GM03348 (cell line): ENCODE data around the gene KDM4B.
"Not testable (repeated sequence)": the region's sequence is repeated elsewhere in the genome, so short reads cannot be mapped to it uniquely, and the experiment has no call there.

ENCODE experiments used
- DNase-seq: peaks from one replicate; pipeline ENCODE4 v3.0.0; 2012; ENCODE audit warnings: low spot score

KDM4B gene

DNA sequence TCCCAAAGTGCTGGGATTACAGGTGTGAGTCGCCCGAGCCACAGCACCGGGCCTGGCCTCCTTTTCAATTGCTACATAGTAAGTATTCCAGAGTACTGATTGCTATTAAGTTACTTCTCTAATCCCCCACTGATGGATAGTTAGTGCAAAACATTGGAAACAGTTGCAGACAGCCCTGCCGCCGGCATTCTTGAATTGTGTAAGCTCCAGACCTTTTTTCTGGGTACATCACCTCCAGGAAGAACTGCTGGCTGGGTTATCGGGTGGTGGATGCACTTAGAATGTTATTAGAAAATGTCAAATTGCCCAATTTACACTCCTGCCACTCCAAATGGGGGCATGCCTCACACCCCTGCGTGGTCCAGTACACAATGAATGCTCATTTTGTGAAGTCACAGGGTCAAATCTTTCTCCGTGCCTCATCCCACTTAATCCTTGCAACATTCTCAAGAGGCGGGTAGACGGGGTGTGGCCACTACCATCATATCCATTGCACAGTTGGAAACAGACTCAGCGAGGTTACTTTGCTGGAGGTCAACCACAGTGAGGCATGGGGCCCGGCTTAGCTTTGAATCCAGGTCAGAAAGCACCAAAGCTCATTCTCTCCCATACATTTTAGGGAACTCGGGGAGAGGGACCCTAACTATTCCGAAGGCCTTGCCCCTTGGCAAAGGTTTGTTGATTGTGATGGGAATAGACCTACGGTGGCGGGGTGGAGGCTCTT, 1.0 kb upstream of the KDM4B start:
- DNase-seq = peak; percentile 25

DNA sequence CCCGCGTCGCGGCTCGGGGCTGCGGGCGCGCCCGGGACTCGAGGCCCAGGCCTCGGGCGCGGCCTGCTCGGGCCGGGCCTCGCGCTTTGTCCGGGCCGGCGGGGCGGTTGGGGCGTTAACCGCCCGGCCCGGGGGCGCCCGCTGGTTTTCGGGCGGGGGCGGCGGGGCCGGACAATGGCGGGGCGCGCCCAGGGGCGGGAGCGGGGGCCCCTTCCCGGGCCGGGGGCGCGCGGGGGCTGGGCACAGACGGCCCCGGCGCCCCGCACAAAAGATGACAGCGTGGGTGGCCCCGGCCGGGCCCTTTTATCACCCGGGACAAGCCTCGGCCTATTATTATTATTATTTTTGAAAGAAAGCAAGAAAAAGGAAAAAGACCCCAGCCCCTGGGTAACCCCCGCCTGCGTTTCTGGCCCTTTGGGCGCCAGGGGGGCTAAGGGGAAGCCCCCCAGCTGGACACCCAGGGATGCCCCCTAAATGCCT, 419 bp downstream of the KDM4B start:
- DNase-seq = no peak

DNA sequence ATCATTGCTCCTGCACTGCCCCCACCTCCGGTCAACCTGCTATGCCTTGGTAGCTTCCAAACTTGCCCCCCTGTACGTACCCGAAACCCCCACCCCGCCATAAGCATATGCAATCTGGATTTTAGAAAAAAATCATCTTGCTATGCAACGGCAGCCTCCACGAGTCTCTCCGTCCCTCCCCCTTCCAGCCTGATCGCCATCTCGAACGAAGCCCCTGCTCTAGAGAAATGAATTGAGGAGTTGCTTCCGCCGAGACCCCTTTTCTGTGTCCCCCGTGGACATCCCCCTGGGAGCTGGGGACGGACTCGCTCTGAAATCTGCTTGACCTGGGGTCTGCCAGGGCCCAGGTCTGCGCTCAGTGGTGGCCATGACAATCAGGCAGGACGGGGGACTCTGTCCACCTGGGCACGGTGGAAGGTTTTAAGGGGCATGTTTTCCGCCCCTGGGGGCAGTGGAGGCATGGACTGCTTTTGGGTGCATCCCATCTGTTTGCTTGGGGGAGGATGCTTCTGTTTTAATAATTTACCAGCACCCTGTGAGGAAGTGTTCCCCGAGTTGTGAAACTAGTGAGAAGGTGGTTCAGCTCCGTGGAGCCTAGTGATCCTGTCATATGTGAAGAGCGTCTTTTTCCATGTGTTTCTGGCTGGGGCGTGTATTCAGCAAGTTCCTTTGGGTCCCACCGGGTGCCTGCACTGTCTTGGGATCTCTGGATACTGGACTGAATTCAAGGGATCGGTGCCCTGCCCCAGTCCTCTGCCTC, 1.0 kb downstream of the KDM4B start:
- DNase-seq = no peak

DNA sequence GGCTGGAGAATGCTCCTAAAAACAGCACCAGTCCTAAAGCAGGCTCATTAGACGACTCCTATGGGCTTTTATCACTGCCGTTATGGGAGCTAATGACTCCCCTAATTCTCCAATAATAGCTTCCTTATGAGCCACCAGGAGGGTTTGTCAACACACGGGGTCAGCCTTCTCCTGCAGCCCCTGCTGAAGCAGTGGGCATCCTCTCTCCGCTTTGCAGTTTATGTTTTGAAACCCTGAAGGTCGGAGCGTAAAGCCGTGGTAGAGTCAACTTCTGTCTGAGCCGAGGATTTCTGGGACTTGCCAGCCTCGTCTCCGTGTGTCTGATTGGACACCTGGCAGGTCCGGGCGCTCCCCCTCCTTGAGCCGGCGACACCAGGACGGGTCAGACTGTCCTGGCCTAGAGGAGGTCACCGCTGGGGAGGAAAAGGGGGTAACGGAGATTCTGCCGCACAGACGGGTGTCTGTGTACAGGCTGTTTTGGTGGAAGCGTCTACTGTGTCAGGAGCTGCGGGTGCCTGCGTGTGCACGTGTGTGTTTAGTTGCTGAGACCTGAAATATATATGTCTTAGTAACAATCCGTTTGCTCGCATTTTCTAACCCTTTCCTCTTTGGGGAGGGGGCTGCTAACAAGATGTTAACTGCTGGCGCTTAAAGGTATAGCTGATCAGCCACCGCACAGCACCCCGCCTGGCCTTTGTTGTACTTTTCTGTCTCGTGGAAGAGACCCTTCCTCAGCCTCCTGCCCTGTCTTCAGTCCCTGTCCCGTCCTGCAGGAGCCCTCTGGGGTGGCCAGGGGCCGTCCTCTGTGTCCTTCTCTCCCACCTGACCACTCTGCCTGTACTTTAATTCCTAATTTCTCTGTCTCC, 1.9 kb downstream of the KDM4B start:
- DNase-seq = peak; percentile 27

DNA sequence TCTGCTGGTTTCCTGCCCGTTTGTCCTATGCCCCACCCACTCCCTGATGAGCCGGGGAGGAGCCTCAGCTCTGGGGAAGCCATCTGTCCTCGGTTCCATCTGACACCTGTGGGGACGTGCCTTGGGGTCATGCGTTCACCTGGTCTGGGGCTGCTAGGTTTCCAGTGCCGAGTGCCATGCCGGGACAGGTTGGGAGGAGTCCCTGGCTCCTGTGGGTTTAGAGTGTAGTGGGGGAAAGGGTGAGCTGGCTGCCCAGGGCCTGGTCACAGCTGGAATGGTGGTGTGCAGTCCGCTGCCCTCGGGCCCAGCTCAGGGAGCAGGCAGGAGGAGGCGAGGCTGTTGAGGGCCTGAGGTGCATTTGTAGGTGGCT, 2.5 kb downstream of the KDM4B start:
- DNase-seq = peak; percentile 68

DNA sequence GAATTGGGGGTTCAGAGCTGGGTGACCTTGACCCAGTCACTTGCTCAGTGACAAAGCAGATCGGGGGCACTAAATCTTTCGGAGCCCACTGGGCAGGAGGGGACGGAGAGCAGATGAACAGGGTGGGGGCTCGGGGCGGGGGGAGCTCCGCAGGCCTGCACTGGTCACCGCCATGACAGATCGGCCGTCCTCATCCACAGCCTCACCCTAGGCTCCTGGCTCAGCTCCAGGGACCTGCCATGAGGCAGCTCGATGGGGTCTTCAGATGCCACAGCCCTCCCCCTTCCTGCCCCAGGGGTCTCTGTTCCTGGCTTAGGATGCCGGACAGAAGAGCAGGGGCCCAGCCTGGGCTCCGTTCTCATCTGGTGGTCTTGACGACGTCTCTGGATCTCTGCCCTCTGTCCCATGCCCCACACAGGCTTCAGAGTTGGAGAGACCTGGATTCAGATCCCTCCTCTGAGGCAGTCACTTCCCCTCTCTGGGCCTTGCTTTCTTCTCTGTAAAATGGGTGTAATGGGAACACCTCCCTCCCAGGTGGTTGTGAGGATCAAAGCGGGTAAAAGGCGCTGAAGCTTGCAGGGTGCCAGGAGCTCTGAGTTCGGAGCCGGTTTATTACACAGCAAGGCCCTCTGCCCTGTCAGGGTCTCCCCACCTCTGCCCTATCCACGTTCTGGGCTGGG, 3.0 kb downstream of the KDM4B start:
- no peak for DNase-seq

DNA sequence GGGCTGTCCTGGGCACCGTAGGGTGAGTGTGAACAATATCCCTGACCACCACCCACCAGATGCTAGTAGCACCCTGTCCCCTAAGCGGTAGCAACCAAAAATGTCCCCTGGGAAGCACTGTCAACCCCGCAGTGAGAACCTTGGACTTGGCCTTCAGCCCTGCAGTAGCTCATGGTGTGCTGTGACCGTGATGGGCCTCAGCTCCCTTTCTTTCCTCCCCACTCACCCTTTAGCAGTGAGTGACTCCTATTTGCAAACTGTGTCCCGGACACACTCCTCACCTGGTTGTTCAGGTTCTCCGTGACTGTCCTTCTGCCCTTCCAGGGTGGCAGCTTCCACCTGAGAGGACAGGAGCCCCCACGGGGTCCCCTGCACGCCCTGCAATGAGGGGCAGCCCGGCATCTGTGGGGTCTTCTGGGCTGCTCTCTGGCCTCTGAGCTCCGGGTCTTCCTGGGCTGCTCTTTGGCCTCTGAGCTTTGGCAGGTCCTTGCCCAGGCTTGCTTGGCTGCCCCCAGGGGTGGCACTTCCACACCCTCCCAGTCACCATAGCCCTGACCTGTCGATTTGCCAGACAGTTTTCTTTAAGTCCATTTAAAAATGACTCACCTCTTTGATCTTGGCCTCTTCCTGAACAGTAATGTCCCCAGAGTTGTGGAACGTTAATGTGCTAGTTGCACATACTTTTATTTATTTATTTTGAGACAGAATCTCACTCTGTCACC, 3.8 kb downstream of the KDM4B start:
- peak; percentile 43 for DNase-seq

DNA sequence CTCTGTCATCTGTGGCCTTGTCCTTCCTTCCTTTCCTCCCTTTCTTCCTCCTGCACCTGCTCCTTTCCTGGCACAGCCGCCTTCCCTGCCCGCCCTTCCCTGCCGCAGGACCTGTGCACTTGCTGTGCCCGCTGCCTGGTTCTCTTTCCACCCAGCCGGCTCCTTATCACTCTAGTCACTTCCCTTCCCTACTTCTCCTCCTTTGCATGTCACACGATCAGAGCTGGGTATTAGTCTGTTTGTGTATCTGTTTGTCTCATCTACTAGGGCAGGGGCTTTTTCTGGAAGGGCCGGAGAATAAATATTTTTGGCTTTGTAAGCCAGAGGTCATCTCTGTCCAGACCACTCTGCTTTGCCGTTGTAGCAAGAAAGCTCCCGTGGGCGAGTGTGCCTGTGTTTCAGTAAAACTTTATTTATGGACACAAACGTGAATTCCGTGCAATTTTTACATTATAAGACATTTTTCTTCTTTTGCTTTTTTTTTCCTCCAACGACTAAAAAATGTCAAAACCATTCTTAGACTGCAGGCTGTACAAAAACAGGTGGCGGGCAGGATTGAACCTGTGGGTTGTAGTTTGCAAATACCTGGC, 6.1 kb downstream of the KDM4B start:
- DNase-seq = no peak

DNA sequence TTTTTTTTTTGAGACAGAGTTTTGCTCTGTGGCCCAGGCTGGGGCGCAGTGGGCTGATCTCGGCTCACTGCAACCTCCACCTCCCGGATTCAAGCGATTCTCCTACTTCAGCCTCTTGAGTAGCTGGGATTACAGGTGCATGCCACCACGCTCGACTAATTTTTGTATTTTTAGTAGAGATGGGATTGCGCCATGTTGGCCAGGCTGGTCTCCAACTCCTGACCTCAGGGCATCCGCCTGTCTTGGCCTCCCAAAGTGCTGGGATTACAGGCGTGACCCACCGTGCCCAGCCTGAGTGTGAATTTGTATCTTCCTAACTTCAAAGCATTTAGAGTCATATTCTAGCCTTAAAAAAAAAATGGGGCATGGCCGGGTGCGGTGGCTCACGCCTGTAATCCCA, 6.7 kb downstream of the KDM4B start:
- not testable (repeated sequence) for DNase-seq

DNA sequence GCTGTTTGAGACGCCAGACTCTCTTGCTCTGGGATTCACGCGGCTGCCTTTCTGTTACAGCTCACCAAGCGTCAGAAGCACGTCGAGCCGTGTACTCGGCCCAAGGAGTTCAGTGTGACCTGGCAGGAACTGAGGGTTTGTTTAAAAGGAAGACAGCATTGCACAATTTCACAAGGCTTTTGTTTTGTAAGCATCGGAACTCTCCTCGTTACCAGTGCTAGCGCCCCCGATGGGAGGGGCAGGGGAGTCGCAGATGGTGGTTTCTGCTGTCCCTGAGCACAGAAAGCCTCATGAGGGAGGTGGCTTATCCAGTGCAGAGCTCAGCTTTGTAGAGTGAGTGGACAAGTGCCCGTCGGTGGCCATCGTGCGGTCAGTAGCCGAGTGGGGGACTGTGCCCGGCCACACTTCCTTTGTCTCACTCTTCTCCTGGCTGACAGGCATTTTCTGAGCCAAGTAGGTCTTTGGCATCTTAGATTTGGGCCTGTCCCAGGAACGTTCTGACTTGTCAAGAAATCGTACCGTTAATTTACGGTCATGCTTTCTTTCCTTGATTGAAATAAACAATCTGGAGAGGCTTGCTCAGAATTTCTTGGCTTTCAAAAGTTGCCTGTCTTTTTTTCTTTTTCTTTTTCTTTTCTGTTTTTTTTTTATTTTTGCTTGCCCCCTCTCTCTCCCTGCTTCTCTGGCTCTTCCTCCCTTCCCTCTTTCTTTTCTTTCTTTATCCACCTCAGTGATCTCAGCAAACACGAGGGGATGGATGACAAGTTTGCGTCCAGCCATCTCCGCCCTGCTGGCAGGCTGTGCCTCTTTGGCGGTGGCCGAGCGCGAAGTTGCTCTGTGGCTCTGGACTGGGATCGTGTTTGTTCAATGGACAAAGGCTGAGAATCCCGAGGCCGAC, 7.7 kb downstream of the KDM4B start:
- DNase-seq = peak; percentile 90

DNA sequence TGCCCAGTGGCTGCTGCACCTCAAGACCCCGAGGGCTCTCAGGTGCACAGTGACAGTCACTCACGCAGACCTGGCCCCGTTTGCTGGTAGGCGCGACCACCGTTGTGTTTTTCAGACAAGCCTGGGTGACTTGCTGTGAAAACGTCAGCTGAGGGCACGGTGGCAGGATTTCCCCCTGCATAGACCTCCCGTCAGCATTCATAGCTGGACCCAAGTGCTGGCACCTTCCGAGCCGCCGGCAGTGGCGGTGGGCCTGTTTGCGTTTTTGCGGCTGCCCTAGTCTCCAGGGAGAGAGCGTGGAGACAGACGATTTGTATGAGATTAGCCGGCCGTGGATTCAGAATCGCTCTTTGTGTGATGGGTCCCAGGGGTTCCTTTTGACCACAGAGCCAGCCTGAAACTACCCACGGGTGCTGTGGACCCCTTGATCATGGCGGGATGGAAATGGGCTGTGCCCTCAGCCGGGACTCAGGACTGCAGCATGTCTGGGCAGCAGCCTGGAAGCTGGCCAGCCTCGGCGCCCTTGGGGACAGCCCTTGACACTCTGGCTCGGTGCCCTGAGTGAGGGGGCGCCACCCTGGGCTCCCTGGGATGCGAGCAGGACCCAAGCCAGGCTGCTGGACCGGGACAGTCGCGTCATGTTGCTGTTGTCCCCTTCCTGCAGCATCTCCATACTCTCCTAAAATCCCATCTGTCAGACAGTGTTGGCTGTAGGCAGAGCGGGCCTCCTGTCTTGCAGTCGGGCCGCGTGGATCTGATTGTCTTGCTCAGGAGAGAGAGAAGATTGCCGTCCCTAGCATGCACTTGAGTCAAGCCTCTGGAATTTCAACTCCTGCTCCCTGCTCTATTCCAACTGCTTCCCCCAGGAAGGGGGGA, 8.6 kb downstream of the KDM4B start:
- peak; percentile 90 for DNase-seq

DNA sequence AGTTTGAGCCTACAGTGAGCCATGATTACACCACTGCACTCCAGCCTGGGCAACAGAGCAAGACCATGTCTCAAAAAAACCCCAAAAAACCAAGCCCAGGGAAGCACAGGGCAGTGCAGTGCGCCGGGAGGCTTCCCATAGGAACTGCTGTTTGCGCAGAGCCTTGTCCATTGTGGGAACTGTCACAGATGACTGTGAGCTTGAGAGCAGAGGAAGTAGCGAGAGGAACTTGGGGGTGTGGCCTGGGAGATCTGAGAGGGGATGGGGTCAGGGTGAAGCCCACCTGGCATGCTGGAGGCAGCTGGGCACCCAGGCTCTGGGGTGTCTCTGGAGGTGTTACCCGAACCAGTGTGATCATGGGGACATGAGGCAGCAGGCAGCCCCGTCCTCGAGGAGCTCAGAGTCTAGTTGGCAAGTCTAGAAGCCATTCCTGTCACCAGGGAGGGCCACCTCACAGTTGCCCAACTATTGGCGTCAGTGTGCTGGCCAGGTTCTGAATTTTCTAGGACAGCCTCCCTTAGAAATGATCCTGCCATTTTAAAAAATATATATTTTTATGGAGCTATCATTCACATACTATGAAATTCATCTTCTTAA, 10.4 kb downstream of the KDM4B start:
- no peak for DNase-seq

DNA sequence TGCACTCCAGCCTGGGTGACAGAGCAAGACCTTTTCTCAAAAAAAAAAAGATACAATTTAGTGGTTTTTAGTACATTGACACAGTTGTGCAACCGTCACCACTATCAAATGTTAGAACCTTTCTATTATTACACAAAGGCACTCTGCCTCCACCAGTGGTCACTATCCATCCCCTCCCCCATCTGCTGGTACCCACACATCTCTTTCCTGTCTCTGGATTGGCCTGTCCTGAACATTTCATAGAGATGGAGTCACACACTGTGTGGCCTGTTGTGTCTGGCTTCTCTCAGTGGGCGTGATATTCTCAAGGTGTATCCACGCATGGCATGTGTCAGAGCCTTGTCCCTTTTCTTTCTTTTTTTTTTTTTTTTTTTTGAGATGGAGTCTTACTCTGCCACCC, 11.2 kb downstream of the KDM4B start:
- DNase-seq = no peak

DNA sequence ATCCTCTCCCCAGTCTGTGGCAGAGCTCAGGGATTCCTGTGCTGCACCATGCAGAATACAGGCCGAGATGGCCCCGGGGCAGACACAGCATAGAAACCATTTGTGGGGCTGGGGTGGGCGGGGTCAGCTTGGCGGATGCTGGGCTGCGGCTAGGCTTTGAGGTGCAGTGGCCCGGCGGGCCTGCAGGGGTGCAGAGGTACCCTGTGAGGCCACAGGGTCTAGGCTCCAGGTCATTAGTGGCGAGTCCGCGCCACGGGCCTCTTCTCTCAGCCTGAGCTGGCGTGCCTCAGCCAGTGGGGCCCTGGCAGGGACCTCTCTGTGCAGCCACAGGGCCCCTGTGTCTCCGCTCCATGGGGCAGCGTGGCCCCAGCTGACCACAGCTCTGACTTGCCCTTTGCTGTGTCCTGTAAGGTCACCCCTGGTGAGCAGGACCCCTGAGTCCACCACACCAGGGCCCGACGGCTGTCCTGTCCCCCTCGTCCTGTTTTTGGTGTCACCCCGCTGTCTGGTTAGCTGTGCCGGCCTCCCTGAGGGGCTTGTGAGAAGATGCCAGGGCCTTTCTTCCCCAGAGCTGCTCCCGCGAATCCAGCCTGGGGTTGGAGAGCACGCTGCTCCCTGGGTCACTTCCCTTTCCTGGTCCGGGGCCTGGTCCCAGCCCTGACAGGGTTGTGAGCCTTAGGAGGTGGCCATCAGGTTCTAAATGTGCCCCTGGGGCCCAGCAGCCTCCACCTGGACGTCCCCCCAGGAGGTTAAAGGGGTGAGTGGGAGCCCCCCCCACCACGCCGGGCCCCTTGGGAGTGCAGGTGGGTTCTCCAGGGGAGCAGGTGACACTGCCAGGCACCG, 12.1 kb downstream of the KDM4B start:
- no peak for DNase-seq

DNA sequence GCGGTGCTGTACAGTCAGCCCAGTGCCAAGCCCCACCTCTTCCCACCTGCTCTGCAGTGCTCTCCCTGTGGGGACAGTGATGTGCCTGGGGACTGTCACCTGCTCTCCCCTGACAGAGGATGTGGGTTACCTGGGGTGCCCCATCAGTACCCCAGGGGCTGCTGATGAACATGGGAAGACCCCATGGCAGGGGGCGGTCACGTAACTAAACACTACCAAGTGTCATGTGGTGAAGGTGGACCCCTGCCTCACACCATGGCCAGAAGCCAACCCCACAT, 12.7 kb downstream of the KDM4B start:
- DNase-seq = no peak

DNA sequence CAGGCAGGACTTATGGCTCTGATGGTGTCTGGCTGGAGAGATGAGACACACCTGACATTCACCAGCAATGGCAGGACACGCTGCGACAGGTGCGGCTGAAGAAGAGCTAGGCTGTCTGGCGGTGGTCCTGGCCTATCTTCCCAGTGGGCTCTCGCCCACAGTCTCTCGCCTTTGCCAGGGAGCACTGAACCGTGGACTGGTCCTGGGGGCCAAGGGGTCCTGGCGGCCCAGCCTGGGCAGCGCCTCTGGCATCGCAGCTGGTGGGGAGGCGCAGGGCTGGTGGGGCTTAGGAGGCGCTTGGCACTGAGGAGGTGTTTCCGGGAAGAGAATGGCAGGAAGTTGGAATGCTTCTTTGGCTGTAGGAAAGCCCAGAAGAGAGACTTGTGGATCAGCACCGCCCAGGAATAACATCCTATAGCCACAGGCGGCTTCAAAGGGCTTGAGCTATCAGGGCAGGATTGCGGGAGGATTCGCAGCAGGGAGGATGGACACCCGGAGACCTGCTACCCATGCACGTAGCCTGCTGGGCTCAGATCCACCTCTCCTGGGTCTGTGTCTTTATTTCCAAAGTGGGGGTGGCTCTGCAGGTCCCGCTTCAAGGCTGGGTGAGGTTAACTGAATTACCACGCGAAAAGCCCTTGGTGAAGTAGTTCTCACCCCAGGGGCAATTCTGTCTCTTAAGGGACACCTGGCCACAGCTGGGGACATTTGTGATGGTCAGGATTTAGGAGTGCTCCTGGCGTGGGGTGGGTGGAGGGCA, 14.6 kb downstream of the KDM4B start:
- DNase-seq = no peak

DNA sequence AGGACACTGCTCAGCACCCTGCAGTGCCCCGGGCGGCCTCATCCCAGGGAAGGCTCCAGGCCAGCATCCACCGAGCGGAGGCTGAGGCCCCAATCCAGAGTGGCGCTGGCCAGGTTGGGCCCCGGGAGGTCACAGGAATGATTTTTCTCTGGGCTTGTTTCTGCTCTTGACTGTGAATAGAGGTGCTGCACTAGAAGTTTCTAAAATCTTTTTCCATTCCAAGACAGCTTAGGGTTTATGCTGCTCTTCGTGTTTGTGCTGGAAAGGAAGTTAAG, 15.1 kb downstream of the KDM4B start:
- DNase-seq = no peak
